PC-9 (cell line): ENCODE results near the gene UVRAG. TPM values are rescaled to one million over a fixed set of nuclear protein-coding genes. Genes with fewer than 3 reads are reported as not detected.
A peak's percentile ranks its signal among the peaks of the same experiment; 100 is the strongest.

ENCODE experiments used
- BruUV-seq: library from RNA; stranded (reverse); fragments of 400-500 nt; replicated peaks from 2 replicates; lab custom pipeline; 2021; lab: Mats Ljungman, UMichigan
- CTCF ChIA-PET: fragments of 300-600 bp; sonication (Branson Sonifier 250); formaldehyde crosslinking; loops from one replicate; lab custom pipeline; 2022; ENCODE audit warnings: antibody characterized with exemption; lab: Charles Lee
- POLR2A ChIA-PET: fragments of 300-600 bp; sonication (Branson Sonifier 250); formaldehyde crosslinking; loops from one replicate; lab custom pipeline; 2022; ENCODE audit warnings: antibody characterized with exemption; ENCODE audit not compliant: unreplicated experiment; lab: Charles Lee
- DNase-seq, 2 experiments: peaks; one replicate each; pipeline versions ENCODE4 v3.0.0 to v3.0.0-alpha.2; 2015 to 2022; ENCODE audit warnings: mixed read lengths in 1 of 2
- H2AFZ ChIP-seq: fragments of 200-600 bp; sonication (generic); 2 replicates; pipeline ENCODE4 v1.8.1; 2017; ENCODE audit warnings: antibody characterized with exemption
- H3F3A ChIP-seq: fragments of 200-600 bp; sonication (generic); 2 replicates; pipeline ENCODE4 v1.8.1; 2017; ENCODE audit warnings: antibody characterized with exemption, mild to moderate bottlenecking, low read depth; ENCODE audit not compliant: insufficient read depth
- H3K27ac ChIP-seq: fragments of 200-600 bp; sonication (generic); 2 replicates; pipeline ENCODE4 v1.6.1; 2016; ENCODE audit warnings: mixed run types
- H3K27me3 ChIP-seq: fragments of 200-600 bp; sonication (generic); 2 replicates; pipeline ENCODE4 v1.6.1; 2016; ENCODE audit warnings: low read depth, mixed run types; ENCODE audit not compliant: insufficient read depth
- H3K36me3 ChIP-seq: fragments of 200-600 bp; sonication (generic); 2 replicates; pipeline ENCODE4 v1.6.1; 2016; ENCODE audit warnings: low read depth, mixed run types
- H3K4me1 ChIP-seq: fragments of 200-600 bp; sonication (generic); replicated peaks from 2 replicates; pipeline ENCODE4 v1.6.1; 2016; ENCODE audit warnings: mixed run types; ENCODE audit not compliant: insufficient read depth
- H3K4me2 ChIP-seq: fragments of 200-600 bp; sonication (generic); 2 replicates; pipeline ENCODE4 v1.6.1; 2017; ENCODE audit warnings: mixed run types
- H3K4me3 ChIP-seq: fragments of 200-600 bp; sonication (generic); 2 replicates; pipeline ENCODE4 v1.6.1; 2016; ENCODE audit warnings: mixed run types
- H3K79me2 ChIP-seq: fragments of 200-600 bp; sonication (generic); 2 replicates; pipeline ENCODE4 v1.6.1; 2017; ENCODE audit warnings: low read depth, mixed run types
- H3K9me2 ChIP-seq: fragments of 200-600 bp; sonication (generic); 2 replicates; pipeline ENCODE4 v1.8.1; 2017; ENCODE audit warnings: mild to moderate bottlenecking; ENCODE audit not compliant: insufficient read depth
- H3K9me3 ChIP-seq: fragments of 200-600 bp; sonication (generic); 2 replicates; pipeline ENCODE4 v1.8.1; 2016; ENCODE audit warnings: low read depth; ENCODE audit not compliant: insufficient read depth
- H4K20me1 ChIP-seq: fragments of 200-600 bp; sonication (generic); 2 replicates; pipeline ENCODE4 v1.8.1; 2017; ENCODE audit not compliant: insufficient read depth
- EZH2 ChIP-seq: fragments of 200-600 bp; sonication (generic); IDR thresholded peaks from 2 replicates; pipeline ENCODE4 v1.8.0; 2017; ENCODE audit warnings: antibody characterized with exemption, low read depth
- intact Hi-C: fragments of 100-400 bp; cut with micrococcal nuclease; formaldehyde crosslinking; loops from one replicate; pipeline ENCODE4 v1.10.0; 2022; ENCODE audit not compliant: unreplicated experiment
- total RNA-seq: library from RNA; stranded (reverse); gene quantifications from 2 replicates; pipeline ENCODE4 v1.2.3, GENCODE V29; 2021
- TF ChIP-seq, protein P1 (sequence below): fragments of 200-600 bp; sonication (generic); conservative IDR thresholded peaks from 2 replicates; pipeline ENCODE4 v1.6.1; 2017; ENCODE audit warnings: mixed run types, antibody characterized with exemption, mild to moderate bottlenecking, moderate library complexity

UVRAG gene
- total RNA-seq, 1 experiment from 2014 or later = 20.4 TPM

GRCh38 chr11:76030286-76030685, 215.3 kb downstream of the UVRAG start:
- peaks cover 43% of the 10 kb centered on the region for H3K4me1 ChIP-seq
- H3K27me3 ChIP-seq = no peaks in the 10 kb centered on the region
- no peaks in the 10 kb centered on the region for H3K9me2 ChIP-seq
- H3K4me3 ChIP-seq = no peak overlapping the region
- no peaks in the 10 kb centered on the region; the same call in 1 of the 2 replicates for H3K9me3 ChIP-seq
- H3K4me2 ChIP-seq = peak overlapping the region; percentile 38
- H4K20me1 ChIP-seq = no peaks in the 10 kb centered on the region
- POLR2A ChIA-PET = no interaction called here
- peak overlapping the region; percentile 80 for H3K27ac ChIP-seq
- no peak overlapping the region for H2AFZ ChIP-seq
- no peaks in the 10 kb centered on the region for H3K36me3 ChIP-seq
- no TSS peak for BruUV-seq
- peak in 1 of 2 experiments; percentile 89 for DNase-seq
- CTCF ChIA-PET = no interaction called here
- intact Hi-C loops = loop anchor here (2.0 to 5.0 kb wide), 2 partner anchors 53 to 122 kb away; no protein-coding TSS in a partner anchor
- peaks cover 27% of the 10 kb centered on the region for H3F3A ChIP-seq
- TF ChIP-seq, protein P1, sequence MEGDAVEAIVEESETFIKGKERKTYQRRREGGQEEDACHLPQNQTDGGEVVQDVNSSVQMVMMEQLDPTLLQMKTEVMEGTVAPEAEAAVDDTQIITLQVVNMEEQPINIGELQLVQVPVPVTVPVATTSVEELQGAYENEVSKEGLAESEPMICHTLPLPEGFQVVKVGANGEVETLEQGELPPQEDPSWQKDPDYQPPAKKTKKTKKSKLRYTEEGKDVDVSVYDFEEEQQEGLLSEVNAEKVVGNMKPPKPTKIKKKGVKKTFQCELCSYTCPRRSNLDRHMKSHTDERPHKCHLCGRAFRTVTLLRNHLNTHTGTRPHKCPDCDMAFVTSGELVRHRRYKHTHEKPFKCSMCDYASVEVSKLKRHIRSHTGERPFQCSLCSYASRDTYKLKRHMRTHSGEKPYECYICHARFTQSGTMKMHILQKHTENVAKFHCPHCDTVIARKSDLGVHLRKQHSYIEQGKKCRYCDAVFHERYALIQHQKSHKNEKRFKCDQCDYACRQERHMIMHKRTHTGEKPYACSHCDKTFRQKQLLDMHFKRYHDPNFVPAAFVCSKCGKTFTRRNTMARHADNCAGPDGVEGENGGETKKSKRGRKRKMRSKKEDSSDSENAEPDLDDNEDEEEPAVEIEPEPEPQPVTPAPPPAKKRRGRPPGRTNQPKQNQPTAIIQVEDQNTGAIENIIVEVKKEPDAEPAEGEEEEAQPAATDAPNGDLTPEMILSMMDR = no peak
- no peak for TF ChIP-seq EZH2
- no peaks in the 10 kb centered on the region for H3K79me2 ChIP-seq

- H3K36me3 ChIP-seq = no peaks in the 10 kb centered on the region
- H3K4me2 ChIP-seq = peak overlapping the region; percentile 38
- H3K9me3 ChIP-seq = no peaks in the 10 kb centered on the region; the same call in 1 of the 2 replicates
- peaks cover 43% of the 10 kb centered on the region for H3K4me1 ChIP-seq
- H3K27ac ChIP-seq = peak overlapping the region; percentile 80
- H3K79me2 ChIP-seq = no peaks in the 10 kb centered on the region
- ChIA-PET CTCF (no interaction called here), POLR2A (interaction anchor here (0.6 kb wide), 1 partner anchor 1536 kb away, joined by 3 read pairs; no protein-coding TSS in a partner anchor)
- peaks cover 27% of the 10 kb centered on the region for H3F3A ChIP-seq
- H2AFZ ChIP-seq = no peak overlapping the region
- H3K9me2 ChIP-seq = 0 out of 2 replicates have a peak, but pooled peaks cover 2% of the 10 kb centered on the region
- no peak overlapping the region for H3K4me3 ChIP-seq
- DNase-seq = peak in 1 of 2 experiments; percentile 42
- intact Hi-C loops = loop anchor here (2.0 to 5.0 kb wide), 2 partner anchors 52 to 121 kb away; no protein-coding TSS in a partner anchor
- H3K27me3 ChIP-seq = no peaks in the 10 kb centered on the region
- no peaks in the 10 kb centered on the region for H4K20me1 ChIP-seq
- BruUV-seq = TSS peak; percentile 20
- TF ChIP-seq, protein P1 = no peak
- TF ChIP-seq EZH2 = no peak
Measured at GRCh38 chr11:76030968-76031590, 216.1 kb downstream of the UVRAG start.

DNA sequence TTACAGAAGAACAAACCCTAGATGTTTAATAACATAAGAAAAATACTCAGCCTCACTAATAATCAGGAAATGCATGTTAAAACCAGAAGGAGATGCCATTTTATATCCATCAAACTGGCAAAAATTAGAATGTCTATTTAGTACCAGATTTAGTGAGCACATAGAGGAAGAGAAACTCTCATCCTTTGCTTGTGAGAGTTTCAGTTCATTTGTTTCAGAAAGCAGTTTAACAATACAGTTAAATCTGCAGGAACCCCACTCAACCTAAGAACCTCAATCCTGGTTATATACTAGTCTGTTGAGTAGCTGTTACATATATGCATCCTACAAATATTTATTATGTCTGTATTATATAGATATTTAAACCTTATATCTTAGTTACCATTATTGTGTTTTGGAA, 218.7 kb downstream of the UVRAG start:
- H3K9me3 ChIP-seq = no peaks in the 10 kb centered on the region
- peak overlapping the region; percentile 12; the same call in 1 of the 2 replicates for H3K27ac ChIP-seq
- peaks cover 43% of the 10 kb centered on the region for H3K4me1 ChIP-seq
- no peaks in the 10 kb centered on the region for H3K36me3 ChIP-seq
- ChIA-PET POLR2A (no interaction called here), CTCF (no interaction called here)
- intact Hi-C loops = loop anchor here (5.0 kb wide), 1 partner anchor 119 kb away; no protein-coding TSS in a partner anchor
- H3K4me2 ChIP-seq = 0 out of 2 replicates have a peak overlapping the region, but pooled peaks have one; percentile 13
- TF ChIP-seq, protein P1 = no peak
- no peak for TF ChIP-seq EZH2
- BruUV-seq = no TSS peak
- no peaks in the 10 kb centered on the region for H3K27me3 ChIP-seq
- DNase-seq = no peak
- H3K4me3 ChIP-seq = no peak overlapping the region
- H3K9me2 ChIP-seq = 0 out of 2 replicates have a peak, but pooled peaks cover 5% of the 10 kb centered on the region
- H4K20me1 ChIP-seq = no peaks in the 10 kb centered on the region
- no peaks in the 10 kb centered on the region for H3K79me2 ChIP-seq
- H3F3A ChIP-seq = peaks cover 33% of the 10 kb centered on the region
- no peak overlapping the region for H2AFZ ChIP-seq
